Mucosa of gallbladder (tissue), 1 donor: ENCODE results near the gene ERICH3. TPM values are rescaled to one million over a fixed set of nuclear protein-coding genes. Genes with fewer than 3 reads are reported as not detected.

ENCODE experiments used
- DNase-seq: peaks from one replicate; pipeline ENCODE4 v3.0.0-alpha.2; 2020; ENCODE audit warnings: low spot score
- total RNA-seq: library from RNA; stranded (reverse); gene quantifications from one replicate; pipeline ENCODE4 v1.2.1, GENCODE V29; 2021
- donor health status: DM: no; HTN: no; CAD: no.

Gene ERICH3
- total RNA-seq, 1 donor from 2014 or later = 0.09 TPM

DNA sequence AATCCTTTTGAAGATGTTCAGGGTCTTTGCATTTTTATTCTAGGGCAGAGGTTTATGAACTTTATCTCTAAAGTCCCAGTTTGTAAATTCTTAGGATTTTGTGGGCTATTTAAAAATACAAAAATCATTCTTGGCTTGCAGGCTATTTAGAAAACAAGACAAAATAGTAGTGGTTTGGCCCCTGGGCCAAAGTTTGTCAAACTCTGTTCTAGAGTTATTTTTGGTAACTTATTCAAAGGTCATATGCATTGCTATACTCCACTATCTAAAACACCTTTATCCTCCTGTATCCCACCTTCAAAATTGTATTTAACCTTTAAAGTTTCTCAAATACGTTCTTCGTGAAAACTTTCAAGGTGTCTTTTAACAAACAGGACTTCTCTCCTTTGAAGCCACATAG lies 85.7 kb downstream of the ERICH3 start:
- no peak for DNase-seq

DNA sequence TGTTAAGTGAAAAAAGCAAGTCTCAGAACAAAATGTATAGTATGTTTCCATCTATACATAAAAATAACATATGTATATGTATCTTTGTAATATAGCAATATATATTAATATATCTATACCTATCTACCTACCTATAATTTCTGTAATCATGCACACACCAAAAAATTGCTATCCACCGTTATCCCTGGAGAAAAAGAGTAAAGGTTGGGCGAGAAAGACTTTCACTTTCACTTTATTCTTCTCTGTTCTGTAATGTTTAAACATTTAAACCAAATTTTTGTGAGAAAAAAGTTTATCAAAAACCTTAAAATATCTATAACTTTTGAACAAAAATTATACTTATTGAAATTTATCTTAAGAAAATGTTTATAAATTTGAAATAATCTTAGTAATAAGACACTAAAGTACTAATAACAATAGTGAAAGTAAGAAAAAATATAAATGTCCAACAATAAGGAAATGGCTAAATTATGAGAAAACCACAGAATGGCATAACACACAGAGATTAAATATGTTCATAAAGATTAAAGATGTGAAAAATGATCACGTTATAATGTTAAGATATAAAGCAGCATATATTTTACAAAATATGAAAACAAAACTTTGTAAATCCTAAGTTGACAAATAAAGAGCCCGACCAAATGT lies 87.2 kb downstream of the ERICH3 start:
- no peak for DNase-seq

DNA sequence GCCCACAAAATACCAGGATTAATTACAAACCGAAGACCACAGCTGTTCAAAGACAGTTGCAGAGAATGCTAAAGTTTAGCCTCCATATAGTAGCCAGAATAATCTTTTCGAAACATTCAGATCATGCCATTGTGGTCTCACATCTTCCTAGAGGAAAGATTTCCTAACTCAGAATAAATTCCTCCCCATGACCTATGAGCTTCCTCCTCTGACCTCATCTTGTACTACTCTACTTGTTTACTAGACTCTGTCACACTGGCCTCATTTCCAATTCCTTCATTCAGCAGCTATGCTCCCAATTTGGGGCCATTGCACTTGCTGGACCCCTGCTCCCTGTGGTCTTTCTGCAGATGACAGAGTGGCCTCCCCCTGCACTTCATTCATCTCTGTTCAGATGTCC lies 89.4 kb downstream of the ERICH3 start:
- DNase-seq = no peak

DNA sequence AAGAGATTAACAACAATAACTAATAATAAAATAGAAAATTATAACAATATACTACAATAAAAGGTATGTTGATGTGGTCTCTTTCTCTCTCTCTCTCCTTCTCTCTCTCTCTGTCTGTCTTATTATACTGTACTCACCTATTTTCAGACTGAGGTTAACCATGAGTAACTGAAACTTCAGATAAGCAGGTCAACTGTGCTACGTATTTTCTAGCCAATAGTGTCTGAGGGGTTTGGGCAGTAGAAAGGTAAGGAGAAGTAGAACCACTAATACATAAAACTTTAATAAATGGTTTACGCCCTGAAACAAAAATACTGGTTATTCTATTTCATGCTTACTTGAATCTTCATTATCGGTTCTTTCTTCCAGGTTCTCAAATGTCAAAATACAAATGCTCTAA lies 90.2 kb downstream of the ERICH3 start:
- DNase-seq = no peak

DNA sequence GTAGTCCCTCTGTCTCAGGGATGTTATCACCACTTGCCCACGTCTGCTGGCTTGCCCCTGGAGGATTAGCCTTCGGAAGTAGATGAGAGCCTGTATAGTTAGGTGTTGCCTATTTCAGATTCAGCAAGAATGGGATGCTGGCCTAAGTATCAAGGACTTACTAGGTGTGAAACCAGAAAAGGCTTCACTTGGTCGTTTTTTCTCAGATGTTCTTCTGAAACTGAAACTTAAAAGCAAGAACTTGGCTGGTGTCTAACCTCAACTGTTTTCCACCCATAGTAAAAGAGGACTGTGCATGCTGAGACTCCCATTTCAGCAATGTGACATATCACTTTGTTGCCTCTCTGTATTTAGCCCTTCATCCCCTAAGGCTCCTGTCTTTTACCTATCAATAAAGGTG lies 94.2 kb downstream of the ERICH3 start:
- DNase-seq = no peak

DNA sequence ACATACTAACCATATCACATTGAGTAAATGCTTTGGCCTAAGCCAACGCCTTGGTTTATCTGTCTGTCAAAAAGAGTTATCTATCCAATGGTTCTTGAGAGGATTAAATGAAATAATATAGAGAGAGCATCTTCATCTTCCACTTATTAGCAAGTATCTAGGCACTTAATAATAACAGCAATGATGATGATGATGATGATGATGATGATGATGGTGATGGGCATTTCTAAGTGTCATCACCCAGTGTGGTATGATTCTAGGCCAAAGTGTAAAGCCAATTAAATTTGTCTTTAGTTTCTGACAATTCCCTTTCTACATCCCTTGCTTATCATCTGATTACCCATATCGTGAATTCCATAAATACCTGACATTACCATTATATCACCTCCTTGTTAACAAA lies 95.5 kb downstream of the ERICH3 start:
- no peak for DNase-seq

DNA sequence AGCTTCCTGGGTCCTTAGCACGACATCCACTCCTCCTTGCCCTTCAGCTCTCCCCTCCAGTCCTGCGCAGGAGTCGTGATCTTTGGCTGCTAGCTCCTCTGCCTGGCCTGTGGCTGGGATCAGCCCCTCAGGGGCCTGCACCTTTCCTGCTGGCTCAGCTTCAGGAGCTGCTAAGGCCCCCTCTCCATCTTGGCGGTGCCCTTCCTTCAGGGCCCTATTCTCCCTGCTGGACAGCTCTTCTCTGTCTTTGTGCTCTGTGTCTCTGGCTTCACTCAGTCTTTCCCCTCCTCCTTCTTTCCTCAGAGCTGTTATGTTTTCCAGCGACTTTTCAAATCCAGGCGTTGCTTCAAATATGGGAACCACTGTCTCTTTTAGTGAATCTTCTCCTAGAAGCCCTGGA lies 101.7 kb downstream of the ERICH3 start:
- DNase-seq = no peak

DNA sequence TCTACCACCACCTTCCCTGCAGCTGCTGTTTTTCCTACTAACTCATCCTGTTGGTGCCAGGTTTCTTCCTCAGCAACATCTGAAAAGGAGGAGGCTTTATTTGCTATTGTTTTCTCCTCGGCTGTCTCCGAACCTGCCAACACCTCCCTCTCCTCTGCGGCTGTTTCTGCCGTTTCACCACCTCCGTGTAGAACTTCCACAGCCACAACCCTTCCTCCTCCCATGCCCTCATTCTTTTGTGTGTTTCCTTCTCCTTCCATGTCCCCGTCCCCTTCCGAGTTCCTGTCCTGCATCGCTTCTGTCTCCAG lies 102.1 kb downstream of the ERICH3 start:
- DNase-seq = no peak

DNA sequence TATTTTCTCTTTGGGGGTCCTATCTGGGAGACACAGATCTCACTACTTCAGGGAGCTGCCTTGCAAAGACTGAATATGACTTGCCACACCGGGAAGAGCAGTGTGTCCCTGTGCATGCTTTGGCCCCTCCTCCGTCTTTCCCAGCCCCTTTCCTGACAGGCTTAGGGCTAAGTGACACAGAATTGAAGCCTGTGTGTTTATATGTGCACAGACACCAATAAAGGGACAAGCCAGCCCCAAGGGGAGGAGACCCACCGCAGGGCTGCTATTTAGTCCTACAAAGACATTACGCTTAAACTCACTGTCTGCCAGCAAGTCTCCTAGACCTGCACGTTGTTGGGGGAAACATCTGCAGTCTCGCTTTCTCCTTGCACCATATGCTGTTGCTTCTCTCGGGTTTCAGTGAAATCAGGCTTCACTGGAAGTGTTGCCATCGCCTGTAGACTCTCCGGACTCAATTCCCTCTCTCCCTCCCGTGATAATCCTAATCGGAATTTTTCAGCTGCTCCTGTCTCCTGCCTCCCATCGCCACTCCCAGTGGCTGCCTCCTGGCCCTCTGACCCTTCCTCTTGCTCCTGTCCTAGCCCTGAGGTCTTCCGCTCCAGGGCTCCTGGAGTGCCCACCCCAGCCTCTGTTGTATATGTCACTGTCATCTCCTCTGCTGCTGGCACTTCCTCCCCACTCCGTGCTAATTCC lies 102.6 kb downstream of the ERICH3 start:
- DNase-seq = no peak

DNA sequence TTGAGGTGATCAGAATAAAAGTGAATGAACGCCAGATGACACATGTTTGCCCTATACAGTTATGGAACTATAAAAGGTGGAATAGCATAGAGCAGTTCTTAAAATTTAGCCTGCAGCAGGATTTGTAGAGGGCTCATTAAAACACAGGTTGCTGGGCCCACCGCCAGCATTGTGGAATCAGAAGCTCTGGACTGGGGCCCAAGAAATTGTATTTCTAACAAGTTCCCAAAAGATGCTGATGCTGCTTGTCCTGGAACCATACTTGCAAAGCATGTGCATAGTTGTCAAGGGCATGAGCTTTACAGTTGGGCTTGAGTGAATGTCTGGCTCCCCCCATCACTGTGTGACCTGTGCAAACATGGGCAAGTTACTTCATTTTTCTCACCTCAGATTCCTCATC lies 123.7 kb downstream of the ERICH3 start:
- no peak for DNase-seq

DNA sequence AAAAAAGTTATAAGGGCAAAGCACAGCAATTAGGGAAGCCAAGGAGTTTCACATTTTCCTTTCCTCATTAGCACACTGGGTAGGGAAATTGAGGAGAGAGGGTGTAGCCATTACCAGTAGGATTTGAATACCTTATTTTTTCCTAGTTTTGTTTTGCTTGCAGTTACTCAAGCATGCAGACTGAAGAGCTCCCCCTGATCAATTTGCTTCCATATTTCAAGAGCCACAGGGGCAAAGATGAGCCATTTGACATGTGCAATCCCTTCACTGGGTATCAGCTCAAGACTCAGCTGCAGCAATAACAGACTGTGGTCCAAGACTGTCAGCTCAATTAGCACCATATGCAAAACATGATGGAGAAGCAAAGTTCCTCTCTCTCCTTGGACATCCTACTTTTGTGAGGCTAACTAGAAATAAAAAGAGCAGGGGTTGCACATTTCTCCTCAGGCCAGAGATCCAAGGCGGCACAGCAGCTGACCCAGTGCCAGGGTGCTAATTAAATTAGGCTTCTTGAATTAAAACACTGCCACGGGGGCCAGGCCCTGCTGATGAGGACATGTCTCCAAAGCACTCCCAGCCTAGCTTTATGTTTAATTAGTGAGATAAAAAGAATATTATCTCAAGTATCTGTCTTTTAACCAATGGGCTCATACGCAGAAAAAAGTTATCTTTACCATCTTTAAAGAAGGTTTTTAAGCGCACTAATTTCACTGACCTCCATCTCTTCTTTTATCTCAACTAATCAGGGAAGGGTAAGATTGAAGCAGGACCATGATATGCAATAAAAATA lies 124.4 kb downstream of the ERICH3 start:
- no peak for DNase-seq

DNA sequence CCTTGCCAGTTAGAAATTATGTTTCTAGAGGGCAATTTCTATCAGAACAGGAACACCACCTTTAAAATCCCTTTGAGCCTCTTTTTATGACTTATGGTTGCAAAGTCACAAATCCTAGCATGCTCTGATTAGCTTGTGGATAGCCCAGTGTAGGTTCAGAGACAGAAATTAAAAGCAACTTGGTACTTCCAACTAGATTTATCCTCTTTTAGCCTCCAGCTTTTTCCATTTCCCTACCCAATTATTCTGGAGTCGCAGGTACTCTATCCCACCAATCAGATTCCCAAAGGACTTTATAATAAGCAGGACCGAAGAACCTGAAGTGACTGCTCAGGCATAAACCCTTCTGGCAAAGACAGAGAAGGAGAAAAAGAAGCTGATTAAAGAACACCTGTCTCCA lies 127.8 kb downstream of the ERICH3 start:
- no peak for DNase-seq

DNA sequence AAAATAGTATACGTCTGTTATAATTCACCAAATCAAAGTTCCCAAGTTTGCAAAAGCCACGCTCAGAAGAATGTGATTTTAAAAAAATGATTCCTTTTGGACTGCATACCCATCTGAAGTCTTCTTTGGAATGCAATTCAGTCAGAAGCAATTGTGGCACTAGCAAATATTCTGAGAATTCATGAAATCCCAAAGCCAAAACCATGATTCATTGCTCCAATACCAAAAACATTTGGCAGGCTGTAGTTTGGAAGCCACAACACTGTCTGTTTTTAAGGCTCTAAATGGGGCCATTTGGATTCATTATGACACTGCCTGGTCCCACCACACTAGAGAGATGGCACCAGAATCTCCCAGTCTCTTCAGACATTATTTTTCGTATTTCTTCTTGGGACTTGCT lies 139.4 kb downstream of the ERICH3 start:
- DNase-seq = no peak

DNA sequence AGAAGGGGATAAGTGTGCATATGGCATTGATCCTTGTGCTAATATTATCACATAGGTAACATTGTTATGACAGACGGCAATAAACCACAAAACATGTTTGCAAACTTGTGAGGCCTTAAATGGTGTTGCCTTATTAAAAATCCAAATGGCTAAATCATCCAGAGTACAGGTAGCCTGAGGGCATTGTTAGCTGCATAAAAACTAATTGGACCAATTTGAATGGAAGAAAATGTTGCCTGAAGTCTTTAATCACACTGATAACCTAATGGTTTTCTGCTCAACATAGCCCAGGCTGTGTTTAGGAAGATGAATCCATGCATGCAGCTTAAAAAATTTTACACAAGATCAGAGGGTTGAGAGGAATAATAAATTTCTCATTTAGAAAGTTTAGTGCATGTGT lies 141.8 kb downstream of the ERICH3 start:
- DNase-seq = no peak

DNA sequence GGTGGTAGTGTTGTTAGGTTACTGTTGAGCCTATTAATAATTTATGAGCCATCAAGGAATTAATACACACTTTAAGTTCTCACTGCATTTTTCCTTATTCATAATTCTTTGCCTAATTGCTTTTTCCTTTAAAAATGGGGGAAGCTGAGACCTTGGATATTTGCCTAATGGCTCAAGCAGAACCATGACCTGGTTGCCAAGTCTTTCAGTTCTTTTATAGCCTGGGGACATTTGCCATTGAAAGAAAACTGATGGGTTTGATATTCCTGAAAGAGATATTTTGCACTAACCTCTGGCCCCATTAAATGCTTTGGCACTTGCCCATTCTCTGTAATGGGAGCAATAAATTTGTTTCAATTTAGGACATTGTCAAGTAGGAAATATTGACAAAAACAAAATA lies 142.7 kb downstream of the ERICH3 start:
- no peak for DNase-seq

DNA sequence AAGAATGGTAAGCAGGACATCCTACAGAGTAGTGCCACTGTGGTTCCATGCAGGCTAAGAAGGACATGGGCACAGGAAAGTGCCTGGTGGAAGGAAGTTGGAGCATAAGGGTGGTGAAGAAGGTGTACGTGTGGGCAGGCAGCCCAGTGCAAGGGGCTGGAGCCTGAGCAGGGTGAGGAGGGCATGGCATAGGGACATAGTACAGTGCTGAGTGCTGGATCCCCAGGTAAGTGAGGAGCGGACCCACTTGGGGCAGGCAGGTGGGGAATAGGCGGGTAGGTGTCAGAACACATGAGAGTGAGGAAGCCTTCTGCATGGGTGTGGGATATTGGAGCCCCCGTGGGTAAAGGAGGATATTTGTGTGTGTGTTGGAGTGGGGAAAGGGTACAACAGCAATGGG lies 145.5 kb downstream of the ERICH3 start:
- DNase-seq = no peak

DNA sequence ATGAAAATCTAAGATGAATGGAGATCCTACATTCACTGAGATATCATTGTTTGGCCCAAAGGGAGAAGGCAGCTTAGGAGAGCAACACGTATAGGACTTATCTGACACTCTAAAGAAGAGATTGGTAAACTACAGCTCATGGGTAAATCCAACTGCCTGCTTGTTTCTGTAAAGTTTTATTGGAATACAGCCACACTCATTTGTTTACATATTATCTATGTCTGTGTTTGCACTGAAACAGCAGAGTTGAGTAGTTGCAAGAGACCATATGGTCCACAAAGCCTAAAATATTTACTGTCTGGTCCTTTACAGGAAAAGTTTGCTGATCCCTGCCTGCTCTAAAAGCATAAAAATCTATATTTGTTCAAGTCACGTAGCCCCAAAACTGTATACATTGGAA lies 146.9 kb downstream of the ERICH3 start:
- no peak for DNase-seq

DNA sequence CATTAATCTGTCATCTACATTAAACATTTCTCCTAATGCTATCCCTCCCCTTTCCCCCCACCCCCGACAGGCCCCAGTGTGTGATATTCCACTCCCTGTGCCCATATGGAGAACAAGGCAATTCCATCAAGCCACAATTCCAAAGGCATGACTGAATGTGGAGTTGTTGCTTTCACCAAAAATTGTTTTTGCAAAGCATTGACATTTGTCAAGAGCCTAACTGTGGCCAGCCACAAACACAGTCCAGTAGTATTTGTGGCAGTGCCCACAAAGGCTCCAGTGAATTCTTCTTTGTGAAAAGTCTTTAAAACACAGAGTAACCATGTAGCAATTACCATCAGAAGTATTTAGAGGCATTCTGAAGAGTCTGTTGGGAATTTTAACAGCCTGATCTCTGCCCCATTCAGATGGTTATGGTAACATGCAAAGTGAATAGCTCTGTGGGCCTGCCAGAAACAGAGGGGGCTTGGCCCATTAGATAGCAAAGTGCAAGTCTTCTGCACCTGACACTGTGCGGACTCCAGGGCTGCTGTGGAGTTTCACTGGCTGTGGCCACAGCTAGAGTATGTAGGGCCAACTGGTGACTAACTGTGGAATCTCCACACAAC lies 149.6 kb downstream of the ERICH3 start:
- no peak for DNase-seq

DNA sequence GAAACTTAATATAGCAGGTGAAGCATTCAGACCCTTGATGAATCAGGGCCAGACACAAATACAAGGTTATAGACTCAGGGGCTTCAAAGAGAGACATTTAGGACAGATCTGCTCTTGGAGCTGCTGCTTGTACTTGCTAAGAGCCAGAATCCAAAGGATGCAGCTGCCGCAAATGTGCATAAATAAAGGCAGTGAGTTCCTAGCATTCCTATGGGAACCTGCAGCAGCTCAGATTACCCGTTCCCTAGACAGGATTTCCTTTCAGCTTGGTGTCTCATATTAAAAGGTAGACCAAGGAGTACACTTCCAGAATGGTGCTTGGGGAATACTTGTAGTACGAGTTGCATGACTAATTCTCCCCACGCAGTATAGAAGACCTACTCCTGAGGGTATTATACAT lies 151.4 kb downstream of the ERICH3 start:
- no peak for DNase-seq
